ENCODE data around the gene RALGAPA2. TPM values are rescaled to one million over a fixed set of nuclear protein-coding genes. Genes with fewer than 3 reads are reported as not detected.
"Not testable (repeated sequence)": the region's sequence is repeated elsewhere in the genome, so short reads cannot be mapped to it uniquely, and the experiment has no call there.

RALGAPA2 gene
- total RNA-seq, 1 donor from 2014 or later = 21.8 TPM

- not testable (repeated sequence) for DNase-seq (ENCODE audit: low read depth, low spot score)
These were observed 169.1 kb downstream of the RALGAPA2 start for GRCh38 chr20:20543348-20543747.

DNA sequence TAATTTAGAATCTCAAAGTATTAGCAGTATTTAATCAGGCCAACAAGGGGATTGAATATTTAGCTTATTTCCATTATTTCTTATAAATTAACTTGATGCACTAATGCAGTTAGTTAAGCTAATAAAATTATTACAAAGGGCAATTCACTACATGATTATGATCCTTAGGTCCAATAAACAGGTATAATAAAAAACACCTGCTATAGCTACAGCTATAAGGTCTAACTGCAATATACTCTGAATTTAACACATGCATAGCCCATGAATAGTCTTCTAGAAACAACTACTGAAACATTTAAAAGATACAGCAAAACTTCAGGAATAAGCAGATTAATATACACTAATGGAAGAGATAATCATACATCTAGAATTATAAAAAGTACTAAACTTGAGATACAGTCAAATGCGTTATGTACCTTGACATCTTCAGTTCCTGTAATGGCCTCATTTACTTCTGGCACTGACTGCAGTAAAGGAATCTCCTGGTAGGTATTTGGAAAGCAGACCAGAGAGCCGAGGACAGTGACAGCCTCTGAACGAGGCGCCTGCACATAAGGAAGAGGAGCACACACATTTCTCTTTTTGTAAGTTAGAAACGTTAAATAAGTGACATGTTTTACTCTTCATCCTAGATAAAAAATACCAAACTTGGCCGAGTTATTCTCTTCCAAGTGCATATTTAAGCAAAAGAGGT lies 176.1 kb downstream of the RALGAPA2 start:
- DNase-seq (ENCODE audit: low read depth, low spot score) = no peak

DNA sequence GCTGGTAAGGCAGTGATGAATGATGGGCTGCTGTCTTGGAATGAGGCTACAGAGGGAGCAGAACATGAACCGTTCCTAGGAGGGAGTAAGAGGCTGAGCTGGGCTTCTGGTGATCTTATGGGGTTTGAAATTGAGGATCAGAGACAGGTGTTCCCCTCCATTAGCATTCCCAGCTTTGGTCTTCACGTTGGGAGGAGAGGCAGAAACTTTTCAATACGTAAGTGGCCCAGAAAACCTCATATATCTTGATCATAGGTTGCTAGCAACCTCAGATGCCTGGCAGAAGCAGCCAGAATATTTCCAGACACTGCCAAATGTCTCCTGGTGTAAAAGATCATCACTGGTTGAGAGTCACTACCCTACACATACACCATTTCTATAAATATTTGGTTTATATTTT lies 177.4 kb downstream of the RALGAPA2 start:
- DNase-seq (ENCODE audit: low read depth, low spot score) = no peak

DNA sequence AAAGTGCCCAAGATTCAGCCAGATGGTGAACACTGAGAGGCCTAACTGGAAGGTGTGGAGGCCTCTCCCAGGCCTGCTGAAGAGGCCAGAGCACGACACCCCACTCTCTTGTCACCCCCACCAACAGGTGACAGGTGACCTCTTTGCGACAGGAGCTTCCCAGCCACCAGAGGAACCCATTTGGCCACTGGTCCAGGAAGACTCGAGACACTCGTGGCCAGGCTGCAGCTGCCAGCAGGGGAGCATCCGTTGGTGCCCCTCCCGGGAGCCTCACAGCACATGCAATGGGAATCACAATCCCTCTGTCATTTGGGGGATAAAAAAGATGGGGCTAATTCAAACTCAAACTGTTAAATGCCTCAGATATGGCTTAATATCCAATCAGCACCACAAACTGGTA lies 181.2 kb downstream of the RALGAPA2 start:
- DNase-seq (ENCODE audit: low read depth, low spot score) = no peak

DNA sequence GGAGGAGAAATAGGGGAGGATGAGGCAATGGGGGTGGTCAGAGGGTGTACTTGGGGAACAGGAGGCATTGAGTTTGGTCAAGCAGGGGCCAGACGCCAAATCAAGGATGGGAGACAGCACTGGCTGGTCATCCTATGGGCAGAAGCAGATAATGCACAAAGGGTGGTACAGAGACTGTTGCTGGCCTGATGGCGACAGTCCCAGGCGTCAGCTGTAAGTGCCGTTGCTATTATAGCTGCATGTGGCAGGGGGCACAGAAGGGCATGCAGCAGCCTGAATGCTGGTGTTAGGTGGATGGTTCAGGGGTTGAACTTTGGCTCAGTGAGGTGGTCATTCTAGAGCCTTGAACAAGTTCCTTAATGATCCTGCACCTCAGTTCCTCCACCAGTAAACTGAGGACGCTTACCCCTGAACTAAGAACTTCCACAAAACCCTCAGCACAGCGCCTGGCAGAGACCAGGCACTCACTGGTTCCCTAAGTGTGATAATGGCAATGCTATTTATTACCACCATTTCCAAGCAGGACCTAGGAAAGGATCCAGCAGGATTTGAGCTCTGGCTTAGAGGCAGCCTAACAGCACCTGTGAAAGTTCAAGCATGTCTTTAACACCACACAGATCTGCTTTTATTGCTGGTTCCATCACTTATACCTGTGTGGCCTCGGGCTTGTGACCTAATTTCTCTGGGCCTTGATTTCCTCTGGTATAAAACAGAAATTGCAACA lies 181.9 kb downstream of the RALGAPA2 start:
- no peak for DNase-seq (ENCODE audit: low read depth, low spot score)

- no peak for DNase-seq (ENCODE audit: low read depth, low spot score)
These were observed 182.8 kb downstream of the RALGAPA2 start for GRCh38 chr20:20529597-20529996.

GRCh38 chr20:20528861-20529260 lies 183.6 kb downstream of the RALGAPA2 start:
- DNase-seq (ENCODE audit: low read depth, low spot score) = no peak

DNA sequence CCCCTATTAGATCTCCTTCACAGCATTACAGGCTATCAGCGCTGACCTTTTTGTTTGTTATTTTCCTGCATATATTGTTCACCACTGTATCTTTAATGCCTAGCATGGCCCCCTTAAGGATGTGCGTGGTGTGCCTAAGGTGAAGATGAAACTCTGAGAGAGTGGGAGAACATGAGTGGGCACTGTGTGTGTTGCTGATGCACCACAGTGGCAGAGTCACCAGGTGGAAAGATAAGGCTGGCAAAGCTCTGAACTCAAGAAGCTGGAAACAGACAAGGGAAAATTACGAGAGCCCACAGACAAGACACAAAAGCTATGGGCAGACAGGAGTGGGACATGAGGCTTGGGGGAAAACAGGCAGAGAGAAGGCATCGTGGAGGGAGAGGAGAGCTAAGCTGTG lies 184.8 kb downstream of the RALGAPA2 start:
- no peak for DNase-seq (ENCODE audit: low read depth, low spot score)

DNA sequence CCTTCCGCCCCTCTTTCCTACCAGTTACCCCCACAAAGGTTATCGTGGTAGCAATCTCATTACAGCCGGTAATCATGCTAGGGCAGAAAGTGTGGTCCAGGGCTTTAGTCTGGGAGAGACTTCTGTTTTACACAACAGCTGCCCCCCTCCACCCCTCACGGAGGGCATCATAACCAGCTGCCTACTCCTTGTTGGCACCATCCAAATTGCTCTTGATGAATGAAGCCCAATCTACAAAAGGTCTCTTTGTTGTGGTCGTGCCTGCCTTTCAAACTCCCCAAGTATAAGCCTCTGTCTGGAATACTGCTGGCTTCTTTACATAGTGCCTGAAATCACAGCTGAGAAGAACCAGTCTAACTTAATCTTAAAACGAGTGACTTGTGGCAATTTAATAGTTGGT lies 186.7 kb downstream of the RALGAPA2 start:
- no peak for DNase-seq (ENCODE audit: low read depth, low spot score)

DNA sequence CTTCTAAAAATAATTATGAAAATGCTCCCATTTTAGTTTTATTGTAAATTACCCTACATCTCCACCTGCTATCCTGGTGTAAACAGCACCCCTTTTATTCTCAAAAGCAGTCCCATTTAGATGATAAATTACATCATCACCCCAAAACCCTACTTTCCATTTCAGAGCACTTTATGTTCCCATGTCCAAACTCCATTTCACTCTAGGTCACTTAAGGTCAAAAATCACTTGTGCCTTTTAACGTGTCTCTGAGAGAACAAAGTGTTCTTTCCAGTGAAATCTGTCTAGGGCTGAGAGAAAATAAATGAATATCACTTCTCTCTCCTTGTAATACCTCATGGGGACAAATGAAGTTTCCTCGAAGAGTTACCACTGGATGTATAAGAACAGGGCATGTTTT lies 187.2 kb downstream of the RALGAPA2 start:
- no peak for DNase-seq (ENCODE audit: low read depth, low spot score)

- DNase-seq (ENCODE audit: low read depth, low spot score) = no peak
These were observed 187.7 kb downstream of the RALGAPA2 start for GRCh38 chr20:20524756-20525155.

DNA sequence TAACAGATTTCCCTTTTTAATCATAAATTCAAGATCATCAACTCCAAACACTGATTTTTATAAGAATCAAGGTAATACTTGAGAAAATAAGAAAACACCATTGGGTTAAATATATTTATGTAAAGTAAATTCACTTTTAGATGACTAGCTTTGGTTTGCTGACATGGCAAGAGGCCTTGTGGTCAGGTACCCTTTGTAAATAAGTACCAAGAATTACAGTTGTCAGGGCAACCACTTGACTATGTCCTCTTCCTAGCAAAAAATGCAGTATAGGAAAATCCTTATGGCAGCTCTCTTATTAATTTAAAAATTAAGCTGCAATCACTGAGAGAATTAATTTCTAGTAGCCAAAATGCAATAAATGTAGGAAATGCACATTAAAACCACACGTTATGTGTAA lies 190.7 kb downstream of the RALGAPA2 start:
- DNase-seq (ENCODE audit: low read depth, low spot score) = no peak

GRCh38 chr20:20520776-20521175 lies 191.7 kb downstream of the RALGAPA2 start:
- no peak for DNase-seq (ENCODE audit: low read depth, low spot score)

GRCh38 chr20:20519269-20519668 lies 193.2 kb downstream of the RALGAPA2 start:
- DNase-seq (ENCODE audit: low read depth, low spot score) = no peak

- DNase-seq (ENCODE audit: low read depth, low spot score) = no peak
These were observed 194.2 kb downstream of the RALGAPA2 start for GRCh38 chr20:20518263-20518662.

GRCh38 chr20:20517296-20517695 lies 195.1 kb downstream of the RALGAPA2 start:
- DNase-seq (ENCODE audit: low read depth, low spot score) = no peak

GRCh38 chr20:20513720-20514119 lies 198.7 kb downstream of the RALGAPA2 start:
- DNase-seq (ENCODE audit: low read depth, low spot score) = no peak

- no peak for DNase-seq (ENCODE audit: low read depth, low spot score)
These were observed 206.9 kb downstream of the RALGAPA2 start for GRCh38 chr20:20505554-20505953.

- DNase-seq (ENCODE audit: low read depth, low spot score) = no peak
These were observed 208.5 kb downstream of the RALGAPA2 start for GRCh38 chr20:20503777-20504530.

DNA sequence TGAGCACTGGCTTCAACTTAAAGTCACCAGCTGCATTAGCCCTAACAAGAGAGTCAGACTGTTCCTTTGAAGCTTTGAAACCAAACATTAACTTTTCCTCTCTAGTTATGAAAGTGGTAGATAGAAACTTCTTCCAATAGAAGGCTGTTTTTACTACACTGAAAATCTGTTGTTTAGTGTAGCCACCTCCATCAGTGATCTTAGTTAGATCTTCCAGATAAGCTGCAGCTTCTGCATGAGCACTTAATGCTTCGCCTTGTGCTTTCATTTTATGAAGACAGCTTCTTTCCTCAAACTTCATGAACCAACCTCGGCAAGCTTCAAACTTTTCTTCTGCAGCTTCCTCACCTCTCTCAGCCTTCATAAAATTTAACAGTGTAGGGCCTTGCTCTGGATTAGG lies 211.3 kb downstream of the RALGAPA2 start:
- DNase-seq (ENCODE audit: low read depth, low spot score) = no peak

DNA sequence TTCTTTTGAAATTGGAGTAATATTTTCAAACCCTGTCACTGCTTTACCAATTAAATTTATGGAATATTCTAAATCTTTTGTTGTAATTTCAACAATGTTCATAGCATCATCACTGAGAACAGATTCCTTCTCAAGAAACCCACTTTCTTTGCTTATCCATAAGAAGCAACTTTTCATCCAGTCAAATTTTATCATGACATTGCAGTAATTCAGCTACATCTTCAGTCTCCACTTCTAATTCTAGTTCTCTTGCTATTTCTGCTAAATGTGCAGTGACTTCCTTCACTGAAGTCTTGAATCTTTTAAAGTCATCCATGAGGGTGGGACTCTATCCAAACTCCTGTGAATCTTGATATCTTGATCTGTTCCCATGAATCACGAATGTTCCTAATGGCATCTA lies 212.1 kb downstream of the RALGAPA2 start:
- no peak for DNase-seq (ENCODE audit: low read depth, low spot score)

DNA sequence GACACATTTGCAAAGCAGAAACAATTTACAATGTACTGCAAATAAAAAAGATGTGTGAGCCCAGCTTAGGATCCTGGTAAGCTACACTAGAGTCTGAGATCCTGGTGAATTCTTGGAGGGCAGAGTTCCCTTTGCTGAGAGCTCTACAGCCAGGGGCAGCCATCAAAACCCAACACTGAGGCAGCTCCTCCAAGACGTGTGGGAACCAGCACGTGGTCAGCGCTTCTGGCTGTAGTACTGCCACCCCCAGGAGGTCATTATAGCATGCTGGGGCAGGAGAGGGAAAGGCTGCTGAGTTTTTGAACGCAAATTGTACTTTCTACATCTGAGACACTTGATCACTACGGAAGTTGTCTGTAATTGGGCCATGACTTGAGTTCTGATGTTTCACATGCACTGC lies 213.0 kb downstream of the RALGAPA2 start:
- no peak for DNase-seq (ENCODE audit: low read depth, low spot score)

All from pulmonary artery endothelial cell (primary cell).